Measurements from ENCODE around the gene PCDH9.
A peak's percentile ranks its signal among the peaks of the same experiment; 100 is the strongest.
"Not testable (repeated sequence)": the region's sequence is repeated elsewhere in the genome, so short reads cannot be mapped to it uniquely, and the experiment has no call there.

Gene PCDH9

DNA sequence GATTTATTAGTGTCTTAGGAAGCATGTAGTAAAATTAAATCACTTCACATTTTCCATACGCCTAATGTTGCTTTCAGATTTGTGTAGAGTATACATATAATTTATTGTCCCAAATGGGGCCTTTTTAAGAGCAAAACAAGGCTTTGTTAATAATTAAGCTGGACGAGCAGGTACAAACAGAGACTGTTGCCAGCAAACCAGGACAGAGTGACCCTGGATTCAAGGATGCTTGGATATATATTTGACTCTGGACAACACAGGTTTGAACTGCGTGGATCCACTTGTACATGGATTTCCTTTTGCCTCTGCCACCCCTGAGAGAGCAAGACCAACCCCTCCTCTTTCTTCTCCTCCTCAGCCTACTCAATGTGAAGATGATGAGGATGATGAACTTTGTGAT, 454.9 kb downstream of the PCDH9 start:
- TF ChIP-seq, protein P1, sequence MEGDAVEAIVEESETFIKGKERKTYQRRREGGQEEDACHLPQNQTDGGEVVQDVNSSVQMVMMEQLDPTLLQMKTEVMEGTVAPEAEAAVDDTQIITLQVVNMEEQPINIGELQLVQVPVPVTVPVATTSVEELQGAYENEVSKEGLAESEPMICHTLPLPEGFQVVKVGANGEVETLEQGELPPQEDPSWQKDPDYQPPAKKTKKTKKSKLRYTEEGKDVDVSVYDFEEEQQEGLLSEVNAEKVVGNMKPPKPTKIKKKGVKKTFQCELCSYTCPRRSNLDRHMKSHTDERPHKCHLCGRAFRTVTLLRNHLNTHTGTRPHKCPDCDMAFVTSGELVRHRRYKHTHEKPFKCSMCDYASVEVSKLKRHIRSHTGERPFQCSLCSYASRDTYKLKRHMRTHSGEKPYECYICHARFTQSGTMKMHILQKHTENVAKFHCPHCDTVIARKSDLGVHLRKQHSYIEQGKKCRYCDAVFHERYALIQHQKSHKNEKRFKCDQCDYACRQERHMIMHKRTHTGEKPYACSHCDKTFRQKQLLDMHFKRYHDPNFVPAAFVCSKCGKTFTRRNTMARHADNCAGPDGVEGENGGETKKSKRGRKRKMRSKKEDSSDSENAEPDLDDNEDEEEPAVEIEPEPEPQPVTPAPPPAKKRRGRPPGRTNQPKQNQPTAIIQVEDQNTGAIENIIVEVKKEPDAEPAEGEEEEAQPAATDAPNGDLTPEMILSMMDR (IDR thresholded peaks at IDR 0.05; ENCODE audit: low read depth, low read length) = no peak
- no peak overlapping the region for H3K4me3 ChIP-seq (ENCODE audit: low read depth, low read length)

DNA sequence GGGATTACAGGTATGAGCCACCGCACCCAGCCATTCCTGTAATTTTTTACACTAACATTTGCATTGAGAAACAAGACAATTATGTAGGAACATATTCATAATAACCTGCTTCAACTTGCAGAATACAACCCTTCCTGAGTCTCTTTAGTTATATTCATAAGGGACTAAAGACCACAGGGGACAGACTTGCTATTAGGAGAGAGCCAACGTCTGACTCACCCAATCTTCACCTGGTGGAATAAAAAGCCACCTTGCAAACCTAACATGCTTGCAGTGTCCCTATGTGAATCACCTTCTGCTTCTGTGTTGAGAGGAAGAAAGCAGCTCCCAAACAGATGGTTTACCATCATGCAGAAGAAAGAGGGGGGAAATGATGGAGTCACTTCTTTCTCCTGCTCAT, 456.1 kb downstream of the PCDH9 start:
- H3K4me3 ChIP-seq (ENCODE audit: low read depth, low read length) = no peak overlapping the region
- TF ChIP-seq, protein P1 (IDR thresholded peaks at IDR 0.05; ENCODE audit: low read depth, low read length) = no peak

DNA sequence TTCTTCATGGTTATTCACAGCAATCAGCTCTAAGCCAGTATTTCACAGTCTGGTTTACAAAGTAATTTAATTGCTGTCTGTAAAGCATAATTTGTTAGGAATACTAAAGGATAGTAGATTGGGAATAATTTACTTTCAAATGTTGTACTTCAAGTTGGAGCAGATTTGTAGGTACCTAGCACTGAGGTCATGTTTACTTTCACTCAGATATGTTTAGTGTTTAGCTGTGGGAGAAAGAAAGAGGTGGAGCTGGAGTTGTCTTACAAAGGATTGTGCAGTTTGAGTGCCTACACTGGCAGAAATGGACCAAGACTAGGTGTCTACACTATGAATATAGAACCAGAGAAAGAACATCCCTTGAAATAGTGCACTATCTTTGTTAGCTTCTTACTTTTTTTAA, 464.6 kb downstream of the PCDH9 start:
- H3K4me3 ChIP-seq (ENCODE audit: low read depth, low read length) = no peak overlapping the region
- TF ChIP-seq, protein P1 (IDR thresholded peaks at IDR 0.05; ENCODE audit: low read depth, low read length) = no peak

DNA sequence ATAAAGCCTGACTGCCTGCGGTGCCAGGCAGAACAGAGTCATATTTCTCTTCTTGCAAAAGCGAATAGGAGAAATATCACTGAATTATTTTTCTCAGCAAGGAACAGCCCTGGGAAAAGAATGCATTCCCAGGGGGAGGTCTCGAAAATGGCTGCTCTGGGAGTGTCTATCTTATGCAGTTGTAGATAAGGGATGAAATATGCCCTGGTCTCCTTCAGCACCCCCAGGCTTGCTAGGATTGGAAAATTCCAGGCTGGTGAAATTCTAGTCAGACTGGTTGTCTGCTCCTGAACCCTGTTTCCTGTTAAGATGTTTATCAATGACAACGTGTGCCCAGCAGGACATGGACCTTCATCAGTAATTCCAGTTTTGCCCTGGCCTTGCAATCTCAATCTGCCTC, 469.5 kb downstream of the PCDH9 start:
- not testable (repeated sequence) for H3K4me3 ChIP-seq (ENCODE audit: low read depth, low read length)

DNA sequence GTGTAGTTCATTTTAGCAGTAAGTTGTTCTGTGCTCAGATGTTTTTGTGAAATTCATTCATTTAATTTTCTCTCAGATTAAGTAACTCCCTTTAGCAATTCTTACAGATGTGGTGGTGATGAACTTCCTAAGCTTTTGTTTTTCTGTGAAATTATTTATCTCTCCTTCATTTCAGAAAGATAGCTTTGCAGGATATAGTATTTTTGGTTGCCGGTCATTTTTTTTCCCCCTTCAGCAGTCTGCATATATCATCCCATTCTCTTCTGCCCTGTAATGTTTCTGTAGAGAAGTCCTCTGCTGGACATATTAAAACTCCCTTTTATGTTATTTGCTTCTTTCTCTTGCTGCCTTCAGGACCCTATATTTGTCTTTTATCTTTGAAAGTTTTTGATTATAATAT, 470.2 kb downstream of the PCDH9 start:
- H3K4me3 ChIP-seq (ENCODE audit: low read depth, low read length) = no peak overlapping the region
- TF ChIP-seq, protein P1 (IDR thresholded peaks at IDR 0.05; ENCODE audit: low read depth, low read length) = no peak

DNA sequence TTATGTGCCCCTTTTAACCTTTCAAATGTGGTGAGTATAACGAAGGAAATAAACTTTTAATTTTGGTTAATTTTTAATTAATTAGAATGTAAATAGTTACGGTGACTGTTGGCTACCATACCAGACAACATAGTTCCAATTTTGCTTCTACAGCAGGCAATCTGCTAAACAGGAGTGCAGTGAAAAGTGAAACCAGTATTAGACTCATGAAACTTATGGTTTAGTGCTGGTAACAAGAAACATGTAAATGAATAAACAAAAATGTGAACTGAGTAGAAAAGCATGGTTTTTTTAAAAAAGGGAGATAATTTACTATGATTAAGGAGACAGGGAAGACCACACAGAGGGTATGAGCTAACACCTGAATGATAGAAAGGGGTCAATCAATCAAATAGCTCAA, 478.4 kb downstream of the PCDH9 start:
- TF ChIP-seq, protein P1 (IDR thresholded peaks at IDR 0.05; ENCODE audit: low read depth, low read length) = no peak

DNA sequence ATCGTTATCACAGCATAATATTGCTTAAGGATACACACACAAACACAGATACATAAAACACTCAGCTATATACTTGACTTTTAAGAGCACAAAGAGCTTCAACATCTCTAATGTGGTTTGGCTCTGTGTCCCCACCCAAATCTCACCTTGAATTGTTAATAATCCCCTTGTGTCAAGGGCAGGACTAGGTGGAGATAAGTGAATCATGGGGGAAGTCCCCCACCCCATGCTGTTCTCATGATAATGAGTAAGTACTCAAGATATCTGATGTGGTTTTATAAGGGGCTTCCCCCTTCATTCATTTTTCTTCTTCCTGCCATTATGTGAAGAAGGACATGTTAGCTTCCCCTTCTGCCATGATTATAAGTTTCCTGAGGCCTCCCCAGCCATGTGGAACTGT, 481.4 kb downstream of the PCDH9 start:
- no peak overlapping the region for H3K4me3 ChIP-seq (ENCODE audit: low read depth, low read length)
- TF ChIP-seq, protein P1 (IDR thresholded peaks at IDR 0.05; ENCODE audit: low read depth, low read length) = no peak

More for the DNA sequence above, 478.4 kb downstream of the PCDH9 start:
- H3K4me3 ChIP-seq (ENCODE audit: low read depth, low read length) = 0 out of 2 replicates have a peak overlapping the region, but pooled peaks have one; percentile 23

DNA sequence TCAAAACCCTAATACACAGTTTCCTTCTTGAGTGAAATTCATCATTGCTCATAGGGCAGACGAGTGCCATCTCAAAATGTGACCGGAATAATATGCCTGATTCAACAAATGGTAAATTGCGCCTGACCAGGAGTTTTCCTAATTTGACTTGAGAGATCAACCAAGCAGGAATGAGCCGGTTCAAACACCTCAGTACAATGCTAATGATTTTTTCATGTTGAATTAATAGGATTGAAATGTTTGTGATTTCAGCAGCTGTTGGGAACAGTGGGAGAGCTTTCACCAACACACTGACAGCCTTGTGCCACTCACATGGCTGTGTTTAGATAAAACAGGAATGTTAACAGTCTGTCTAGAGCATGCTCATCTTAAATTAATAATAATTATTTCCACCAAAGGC, 484.8 kb downstream of the PCDH9 start:
- H3K4me3 ChIP-seq (ENCODE audit: low read depth, low read length) = no peak overlapping the region
- TF ChIP-seq, protein P1 (IDR thresholded peaks at IDR 0.05; ENCODE audit: low read depth, low read length) = no peak
